ENCODE measurements around the gene SEC23B. TPM values are rescaled to one million over a fixed set of nuclear protein-coding genes. Genes with fewer than 3 reads are reported as not detected.

SEC23B gene
- total and polyA plus RNA-seq, 2 of the 13 experiments (the other 11 are each of a cell fraction or from before 2014, with no cell fraction given), result 114 to 120 TPM

DNA sequence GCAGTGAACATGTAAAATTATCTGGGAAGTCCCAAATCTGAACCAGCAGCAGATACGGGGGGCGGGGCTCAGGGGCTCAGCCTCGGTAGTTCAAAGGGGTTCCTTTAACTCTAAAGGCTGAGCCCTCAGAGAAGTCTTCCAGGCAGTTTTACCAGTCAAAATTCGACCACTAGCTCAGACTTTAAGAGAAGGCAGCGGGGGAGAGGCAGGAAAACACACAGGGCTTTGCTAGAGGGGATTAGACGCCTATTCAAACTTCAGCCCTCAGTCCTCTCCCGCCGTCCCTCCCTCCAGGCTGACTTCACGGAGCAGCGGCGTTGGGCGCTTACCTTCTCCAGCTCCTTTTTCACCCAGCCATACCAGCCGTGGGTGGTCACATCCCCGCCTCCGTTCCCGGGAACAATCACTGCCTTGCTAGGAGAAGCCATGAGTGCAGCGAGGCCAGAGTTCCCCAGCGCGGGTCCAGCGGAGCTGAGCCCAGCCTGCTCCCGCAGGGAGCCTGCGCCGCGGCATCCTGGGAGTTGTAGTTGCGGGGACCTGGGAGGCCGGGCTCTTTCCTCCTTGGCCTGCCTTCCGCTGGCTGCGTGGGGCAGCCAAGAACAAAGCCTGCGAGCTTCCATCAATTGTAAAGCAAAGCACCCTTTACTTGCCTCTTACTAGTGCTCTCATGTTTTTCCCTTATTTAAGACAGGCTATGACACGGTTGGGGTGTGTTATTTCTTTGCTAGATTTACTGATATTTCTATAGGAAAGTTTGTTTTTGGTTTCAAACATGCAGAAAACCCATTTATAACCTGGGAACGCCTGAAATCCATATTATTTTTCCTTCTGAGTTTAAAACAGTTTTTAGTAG, 10.8 kb upstream of the SEC23B start, which contains the start of gene RBBP9 (continued):
- TF ChIP-seq, protein P1, sequence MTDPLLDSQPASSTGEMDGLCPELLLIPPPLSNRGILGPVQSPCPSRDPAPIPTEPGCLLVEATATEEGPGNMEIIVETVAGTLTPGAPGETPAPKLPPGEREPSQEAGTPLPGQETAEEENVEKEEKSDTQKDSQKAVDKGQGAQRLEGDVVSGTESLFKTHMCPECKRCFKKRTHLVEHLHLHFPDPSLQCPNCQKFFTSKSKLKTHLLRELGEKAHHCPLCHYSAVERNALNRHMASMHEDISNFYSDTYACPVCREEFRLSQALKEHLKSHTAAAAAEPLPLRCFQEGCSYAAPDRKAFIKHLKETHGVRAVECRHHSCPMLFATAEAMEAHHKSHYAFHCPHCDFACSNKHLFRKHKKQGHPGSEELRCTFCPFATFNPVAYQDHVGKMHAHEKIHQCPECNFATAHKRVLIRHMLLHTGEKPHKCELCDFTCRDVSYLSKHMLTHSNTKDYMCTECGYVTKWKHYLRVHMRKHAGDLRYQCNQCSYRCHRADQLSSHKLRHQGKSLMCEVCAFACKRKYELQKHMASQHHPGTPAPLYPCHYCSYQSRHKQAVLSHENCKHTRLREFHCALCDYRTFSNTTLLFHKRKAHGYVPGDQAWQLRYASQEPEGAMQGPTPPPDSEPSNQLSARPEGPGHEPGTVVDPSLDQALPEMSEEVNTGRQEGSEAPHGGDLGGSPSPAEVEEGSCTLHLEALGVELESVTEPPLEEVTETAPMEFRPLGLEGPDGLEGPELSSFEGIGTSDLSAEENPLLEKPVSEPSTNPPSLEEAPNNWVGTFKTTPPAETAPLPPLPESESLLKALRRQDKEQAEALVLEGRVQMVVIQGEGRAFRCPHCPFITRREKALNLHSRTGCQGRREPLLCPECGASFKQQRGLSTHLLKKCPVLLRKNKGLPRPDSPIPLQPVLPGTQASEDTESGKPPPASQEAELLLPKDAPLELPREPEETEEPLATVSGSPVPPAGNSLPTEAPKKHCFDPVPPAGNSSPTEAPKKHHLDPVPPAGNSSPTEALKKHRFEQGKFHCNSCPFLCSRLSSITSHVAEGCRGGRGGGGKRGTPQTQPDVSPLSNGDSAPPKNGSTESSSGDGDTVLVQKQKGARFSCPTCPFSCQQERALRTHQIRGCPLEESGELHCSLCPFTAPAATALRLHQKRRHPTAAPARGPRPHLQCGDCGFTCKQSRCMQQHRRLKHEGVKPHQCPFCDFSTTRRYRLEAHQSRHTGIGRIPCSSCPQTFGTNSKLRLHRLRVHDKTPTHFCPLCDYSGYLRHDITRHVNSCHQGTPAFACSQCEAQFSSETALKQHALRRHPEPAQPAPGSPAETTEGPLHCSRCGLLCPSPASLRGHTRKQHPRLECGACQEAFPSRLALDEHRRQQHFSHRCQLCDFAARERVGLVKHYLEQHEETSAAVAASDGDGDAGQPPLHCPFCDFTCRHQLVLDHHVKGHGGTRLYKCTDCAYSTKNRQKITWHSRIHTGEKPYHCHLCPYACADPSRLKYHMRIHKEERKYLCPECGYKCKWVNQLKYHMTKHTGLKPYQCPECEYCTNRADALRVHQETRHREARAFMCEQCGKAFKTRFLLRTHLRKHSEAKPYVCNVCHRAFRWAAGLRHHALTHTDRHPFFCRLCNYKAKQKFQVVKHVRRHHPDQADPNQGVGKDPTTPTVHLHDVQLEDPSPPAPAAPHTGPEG (CRISPR knock-in tag; IDR thresholded peaks at IDR 0.05), result 0 out of 2 replicates have a peak, but pooled peaks have one; percentile 35
- TF ChIP-seq ZNF776 (CRISPR knock-in tag; IDR thresholded peaks at IDR 0.05) (peak; percentile 78; the same call in 1 of the 2 replicates), DPF2 (CRISPR knock-in tag; IDR thresholded peaks at IDR 0.05; ENCODE audit: borderline replicate concordance, low read depth) (no peak), MAFK (conservative IDR thresholded peaks at IDR 0.05 in 1 of 2, IDR thresholded peaks at IDR 0.05 in 1 of 2; ENCODE audit: low read length in 2 of 2) (no peak), SATB2 (CRISPR knock-in tag; IDR thresholded peaks at IDR 0.05) (peak; percentile 80), KLF12 (CRISPR knock-in tag; IDR thresholded peaks at IDR 0.05; ENCODE audit: borderline replicate concordance) (0 out of 2 replicates have a peak, but pooled peaks have one; percentile 57), MTF1 (CRISPR knock-in tag; IDR thresholded peaks at IDR 0.05) (no peak), ZFX (CRISPR knock-in tag; IDR thresholded peaks at IDR 0.05; ENCODE audit: low read depth) (peak; percentile 98), SALL2 (CRISPR knock-in tag; IDR thresholded peaks at IDR 0.05) (peak; percentile 75; the same call in 1 of the 2 replicates), ZNF616 (CRISPR knock-in tag; IDR thresholded peaks at IDR 0.05; ENCODE audit: low read depth) (peak; percentile 56; the same call in 1 of the 2 replicates), RFXANK (CRISPR knock-in tag; IDR thresholded peaks at IDR 0.05) (peak; percentile 40; the same call in 1 of the 2 replicates), ZNF430 (CRISPR knock-in tag; IDR thresholded peaks at IDR 0.05) (peak; percentile 50; the same call in 1 of the 2 replicates), HOXA7 (CRISPR knock-in tag; IDR thresholded peaks at IDR 0.05) (no peak)
- TF ChIP-seq, protein P2, sequence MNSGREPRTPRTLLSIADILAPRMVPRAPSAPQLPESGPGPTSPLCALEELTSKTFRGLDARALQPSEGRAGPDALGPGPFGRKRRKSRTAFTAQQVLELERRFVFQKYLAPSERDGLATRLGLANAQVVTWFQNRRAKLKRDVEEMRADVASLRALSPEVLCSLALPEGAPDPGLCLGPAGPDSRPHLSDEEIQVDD (CRISPR knock-in tag; IDR thresholded peaks at IDR 0.05; ENCODE audit: borderline replicate concordance), result peak; percentile 65; the same call in 1 of the 2 replicates
- TF ChIP-seq, protein P3, sequence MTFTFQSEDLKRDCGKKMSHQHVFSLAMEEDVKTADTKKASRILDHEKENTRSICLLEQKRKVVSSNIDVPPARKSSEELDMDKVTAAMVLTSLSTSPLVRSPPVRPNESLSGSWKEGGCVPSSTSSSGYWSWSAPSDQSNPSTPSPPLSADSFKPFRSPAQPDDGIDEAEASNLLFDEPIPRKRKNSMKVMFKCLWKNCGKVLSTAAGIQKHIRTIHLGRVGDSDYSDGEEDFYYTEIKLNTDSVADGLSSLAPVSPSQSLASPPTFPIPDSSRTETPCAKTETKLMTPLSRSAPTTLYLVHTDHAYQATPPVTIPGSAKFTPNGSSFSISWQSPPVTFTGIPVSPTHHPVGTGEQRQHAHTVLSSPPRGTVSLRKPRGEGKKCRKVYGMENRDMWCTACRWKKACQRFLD (CRISPR knock-in tag; IDR thresholded peaks at IDR 0.05; ENCODE audit: borderline replicate concordance), result no peak; the same call in 1 of the 2 replicates
- TF ChIP-seq, protein P4, sequence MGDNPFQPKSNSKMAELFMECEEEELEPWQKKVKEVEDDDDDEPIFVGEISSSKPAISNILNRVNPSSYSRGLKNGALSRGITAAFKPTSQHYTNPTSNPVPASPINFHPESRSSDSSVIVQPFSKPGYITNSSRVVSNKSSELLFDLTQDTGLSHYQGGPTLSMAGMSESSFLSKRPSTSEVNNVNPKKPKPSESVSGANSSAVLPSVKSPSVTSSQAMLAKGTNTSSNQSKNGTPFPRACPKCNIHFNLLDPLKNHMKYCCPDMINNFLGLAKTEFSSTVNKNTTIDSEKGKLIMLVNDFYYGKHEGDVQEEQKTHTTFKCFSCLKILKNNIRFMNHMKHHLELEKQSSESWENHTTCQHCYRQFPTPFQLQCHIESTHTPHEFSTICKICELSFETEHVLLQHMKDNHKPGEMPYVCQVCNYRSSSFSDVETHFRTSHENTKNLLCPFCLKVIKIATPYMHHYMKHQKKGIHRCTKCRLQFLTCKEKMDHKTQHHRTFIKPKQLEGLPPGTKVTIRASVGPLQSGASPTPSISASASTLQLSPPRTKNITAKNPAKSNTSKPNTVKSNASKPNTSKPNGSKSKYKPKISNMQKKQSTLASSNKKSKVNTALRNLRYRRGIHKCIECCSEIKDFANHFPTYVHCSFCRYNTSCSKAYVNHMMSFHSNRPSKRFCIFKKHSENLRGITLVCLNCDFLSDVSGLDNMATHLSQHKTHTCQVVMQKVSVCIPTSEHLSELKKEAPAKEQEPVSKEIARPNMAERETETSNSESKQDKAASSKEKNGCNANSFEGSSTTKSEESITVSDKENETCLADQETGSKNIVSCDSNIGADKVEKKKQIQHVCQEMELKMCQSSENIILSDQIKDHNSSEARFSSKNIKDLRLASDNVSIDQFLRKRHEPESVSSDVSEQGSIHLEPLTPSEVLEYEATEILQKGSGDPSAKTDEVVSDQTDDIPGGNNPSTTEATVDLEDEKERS (CRISPR knock-in tag; IDR thresholded peaks at IDR 0.05), result peak; percentile 70; the same call in 1 of the 2 replicates
